ENCODE results near the gene GAS7.

The GAS7 gene

GRCh38 chr17:10166176-10166935, 32.0 kb downstream of the GAS7 start:
- no peak for DNase-seq (ENCODE audit: low read depth)
- H3K4me3 ChIP-seq (ENCODE audit: low read depth, low read length) = no peak overlapping the region
- TF ChIP-seq CTCF (conservative IDR thresholded peaks at IDR 0.05; ENCODE audit: low read depth, low read length) = no peak

- TF ChIP-seq CTCF (conservative IDR thresholded peaks at IDR 0.05; ENCODE audit: low read depth, low read length) = no peak
- peak; percentile 48 for DNase-seq (ENCODE audit: low read depth)
- H3K4me3 ChIP-seq (ENCODE audit: low read depth, low read length) = no peak overlapping the region
These were observed 36.3 kb downstream of the GAS7 start for GRCh38 chr17:10162096-10162495.

GRCh38 chr17:10161386-10161785, 37.0 kb downstream of the GAS7 start:
- no peak overlapping the region for H3K4me3 ChIP-seq (ENCODE audit: low read depth, low read length)
- DNase-seq (ENCODE audit: low read depth) = no peak
- TF ChIP-seq CTCF (conservative IDR thresholded peaks at IDR 0.05; ENCODE audit: low read depth, low read length) = no peak

GRCh38 chr17:10156948-10157607, 41.3 kb downstream of the GAS7 start:
- H3K4me3 ChIP-seq (ENCODE audit: low read depth, low read length) = no peak overlapping the region
- no peak for TF ChIP-seq CTCF (conservative IDR thresholded peaks at IDR 0.05; ENCODE audit: low read depth, low read length)
- no peak for DNase-seq (ENCODE audit: low read depth)

- no peak overlapping the region for H3K4me3 ChIP-seq (ENCODE audit: low read depth, low read length)
- no peak for TF ChIP-seq CTCF (conservative IDR thresholded peaks at IDR 0.05; ENCODE audit: low read depth, low read length)
- DNase-seq (ENCODE audit: low read depth) = no peak
These were observed 41.8 kb downstream of the GAS7 start for GRCh38 chr17:10156599-10156947.

GRCh38 chr17:10156077-10156435, 42.4 kb downstream of the GAS7 start:
- no peak for DNase-seq (ENCODE audit: low read depth)
- no peak for TF ChIP-seq CTCF (conservative IDR thresholded peaks at IDR 0.05; ENCODE audit: low read depth, low read length)
- H3K4me3 ChIP-seq (ENCODE audit: low read depth, low read length) = no peak overlapping the region

All from choroid plexus epithelial cell (primary cell).